ENCODE results near the gene LGALS14. TPM values are rescaled to one million over a fixed set of nuclear protein-coding genes. Genes with fewer than 3 reads are reported as not detected.

The LGALS14 gene
- total RNA-seq, 1 donor from 2014 or later: not detected

DNA sequence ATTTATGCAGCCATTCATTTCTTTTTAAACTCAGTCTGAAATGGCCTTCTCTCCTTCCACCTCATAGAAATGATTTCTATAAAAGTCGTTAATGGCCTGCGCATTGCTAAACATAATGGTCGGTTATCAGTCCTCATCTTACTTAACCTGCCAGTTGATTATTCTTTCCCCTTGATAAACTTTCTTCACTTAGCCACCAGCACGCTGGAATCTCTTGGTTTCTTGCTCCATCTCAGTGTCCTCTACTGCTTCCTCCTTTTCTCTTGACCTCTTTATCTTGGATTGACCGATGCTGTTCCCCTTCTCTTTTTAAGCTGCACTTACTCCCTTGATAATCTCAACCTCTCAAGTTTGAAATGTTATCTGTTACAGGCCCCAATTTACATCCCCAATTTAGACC lies 45.7 kb downstream of the LGALS14 start:
- no peak for DNase-seq

DNA sequence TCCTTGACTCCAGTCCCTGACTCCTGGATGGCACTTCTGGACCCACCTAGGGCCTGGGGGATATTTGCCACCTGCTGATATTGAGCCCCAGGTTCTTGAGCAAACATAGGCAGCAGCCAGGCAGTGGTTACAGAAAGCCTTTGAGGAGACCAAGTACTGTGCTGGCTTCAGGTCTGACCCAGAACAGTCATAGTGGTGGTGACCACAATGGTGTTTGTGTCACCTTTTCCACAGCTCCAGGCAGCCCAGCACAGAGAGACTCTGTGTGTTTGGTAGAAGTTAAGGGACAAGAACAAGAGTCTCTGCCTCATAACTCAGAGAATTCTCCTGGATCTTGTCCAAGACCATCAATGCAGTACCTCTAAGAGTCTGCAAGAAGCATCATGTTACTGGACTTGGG lies 48.1 kb downstream of the LGALS14 start:
- DNase-seq: no peak

DNA sequence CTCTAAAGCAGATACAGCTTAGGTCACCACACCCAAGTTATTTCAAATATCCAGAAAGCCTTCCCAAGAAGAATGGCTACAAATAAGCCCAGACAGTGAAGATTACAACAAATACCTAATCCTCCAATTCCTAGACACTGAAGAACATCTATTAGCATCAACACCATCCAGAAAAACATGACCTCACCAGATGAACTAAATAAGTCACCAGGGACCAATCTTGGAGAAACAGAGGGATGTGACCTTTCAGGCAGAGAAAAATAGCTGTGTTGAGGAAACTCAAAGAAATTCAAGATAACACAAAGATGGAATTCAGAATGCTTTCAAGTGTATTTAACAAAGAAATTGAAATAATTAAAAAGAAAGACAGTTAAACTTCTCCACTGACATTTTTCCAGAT lies 48.5 kb downstream of the LGALS14 start:
- DNase-seq: no peak

- DNase-seq: no peak
Measured at GRCh38 chr19:39754544-39754943, 50.3 kb downstream of the LGALS14 start.

GRCh38 chr19:39754971-39755370 lies 50.7 kb downstream of the LGALS14 start:
- no peak for DNase-seq

Small RNAs within 50 kb of the gene (small RNA-seq; reads per million reads assigned to genes)
- gene RPS29P27: not detected

Other genes with a start within 250 kb of the LGALS14 start
- 39.6 TPM for gene TIMM50, start 223.6 kb upstream of the LGALS14 start, total RNA-seq
- 15.8 TPM for gene DLL3, start 205.5 kb upstream of the LGALS14 start, total RNA-seq
- gene SELENOV, start 189.3 kb upstream of the LGALS14 start, total RNA-seq: not detected
- 18.9 TPM for gene EID2B, start 171.6 kb upstream of the LGALS14 start, total RNA-seq
- gene EID2, start 164.3 kb upstream of the LGALS14 start, total RNA-seq: 26.4 TPM
- gene LGALS13, start 102.0 kb upstream of the LGALS14 start, total RNA-seq: not detected
- not detected for gene LGALS16, start 48.6 kb upstream of the LGALS14 start, total RNA-seq
- not detected for gene CLC, start 33.5 kb downstream of the LGALS14 start, total RNA-seq
- gene LEUTX, start 74.4 kb downstream of the LGALS14 start, total RNA-seq: not detected
- gene DYRK1B, start 129.7 kb downstream of the LGALS14 start, total RNA-seq: 16.7 TPM
- gene FBL, start 141.9 kb downstream of the LGALS14 start, total RNA-seq: 217 TPM
- gene FCGBP, start 230.2 kb downstream of the LGALS14 start, total RNA-seq: 3.1 TPM